ENCODE results near the gene MCCC2.
"Not testable (repeated sequence)": the region's sequence is repeated elsewhere in the genome, so short reads cannot be mapped to it uniquely, and the experiment has no call there.

Gene MCCC2

GRCh38 chr5:71586941-71587765, at the start of gene MCCC2:
Gene MCCC2 (plus strand): TSS chr5:71587340. CDS start chr5:71587426, 86 bp downstream.
- DNase-seq (ENCODE audit: extremely low read depth in 1 of 2, low read depth in 1 of 2) = peak; percentile 91 to 97

GRCh38 chr5:71537687-71538086, 49.5 kb upstream of the MCCC2 start:
- no peak for DNase-seq (ENCODE audit: extremely low read depth in 1 of 2, low read depth in 1 of 2)

GRCh38 chr5:71550885-71551284, 36.3 kb upstream of the MCCC2 start:
- not testable (repeated sequence) for DNase-seq (ENCODE audit: extremely low read depth in 1 of 2, low read depth in 1 of 2)

- not testable (repeated sequence) for DNase-seq (ENCODE audit: extremely low read depth in 1 of 2, low read depth in 1 of 2)
Measured at GRCh38 chr5:71551582-71551981, 35.6 kb upstream of the MCCC2 start.

- DNase-seq (ENCODE audit: extremely low read depth in 1 of 2, low read depth in 1 of 2) = not testable (repeated sequence)
Measured at GRCh38 chr5:71552026-71552749, 35.0 kb upstream of the MCCC2 start.

- DNase-seq (ENCODE audit: extremely low read depth in 1 of 2, low read depth in 1 of 2) = no peak
Measured at GRCh38 chr5:71563161-71563560, 24.0 kb upstream of the MCCC2 start.

- DNase-seq (ENCODE audit: extremely low read depth in 1 of 2, low read depth in 1 of 2) = no peak
Measured at GRCh38 chr5:71564895-71565294, 22.2 kb upstream of the MCCC2 start.

- DNase-seq (ENCODE audit: extremely low read depth in 1 of 2, low read depth in 1 of 2) = no peak
Measured at GRCh38 chr5:71569748-71570509, 17.2 kb upstream of the MCCC2 start.

GRCh38 chr5:71571811-71572210, 15.3 kb upstream of the MCCC2 start:
- not testable (repeated sequence) for DNase-seq (ENCODE audit: extremely low read depth in 1 of 2, low read depth in 1 of 2)

GRCh38 chr5:71573591-71573990, 13.5 kb upstream of the MCCC2 start:
- DNase-seq (ENCODE audit: extremely low read depth in 1 of 2, low read depth in 1 of 2) = no peak

GRCh38 chr5:71575588-71575987, 11.6 kb upstream of the MCCC2 start:
- not testable (repeated sequence) for DNase-seq (ENCODE audit: extremely low read depth in 1 of 2, low read depth in 1 of 2)

- no peak for DNase-seq (ENCODE audit: extremely low read depth in 1 of 2, low read depth in 1 of 2)
Measured at GRCh38 chr5:71576241-71576640, 10.9 kb upstream of the MCCC2 start.

GRCh38 chr5:71577839-71578238, 9.3 kb upstream of the MCCC2 start:
- not testable (repeated sequence) for DNase-seq (ENCODE audit: extremely low read depth in 1 of 2, low read depth in 1 of 2)

- no peak for DNase-seq (ENCODE audit: extremely low read depth in 1 of 2, low read depth in 1 of 2)
Measured at GRCh38 chr5:71582945-71583584, 4.1 kb upstream of the MCCC2 start.

- no peak for DNase-seq (ENCODE audit: extremely low read depth in 1 of 2, low read depth in 1 of 2)
Measured at GRCh38 chr5:71586052-71586940, 844 bp upstream of the MCCC2 start.

GRCh38 chr5:71587766-71588532, 809 bp downstream of the MCCC2 start:
- no peak for DNase-seq (ENCODE audit: extremely low read depth in 1 of 2, low read depth in 1 of 2)

GRCh38 chr5:71588533-71588885, 1.4 kb downstream of the MCCC2 start:
- no peak for DNase-seq (ENCODE audit: extremely low read depth in 1 of 2, low read depth in 1 of 2)

- DNase-seq (ENCODE audit: extremely low read depth in 1 of 2, low read depth in 1 of 2) = no peak
Measured at GRCh38 chr5:71589903-71590302, 2.8 kb downstream of the MCCC2 start.

- DNase-seq (ENCODE audit: extremely low read depth in 1 of 2, low read depth in 1 of 2) = no peak
Measured at GRCh38 chr5:71591100-71591499, 4.0 kb downstream of the MCCC2 start.

Data from stimulated activated CD8-positive, alpha-beta memory T cell treated with anti-CD3 and anti-CD28 coated beads, Interleukin-7, amount 100 ng/mL, for 48 hours (primary cell).